ENCODE data around the gene NQO2.
"Not testable (repeated sequence)": the region's sequence is repeated elsewhere in the genome, so short reads cannot be mapped to it uniquely, and the experiment has no call there.

NQO2 gene

GRCh38 chr6:3001773-3002293, 2.1 kb downstream of the NQO2 start:
- peak overlapping the region; percentile 93 for H3K27ac ChIP-seq

GRCh38 chr6:3003226-3003625, 3.5 kb downstream of the NQO2 start:
- H3K4me3 ChIP-seq (ENCODE audit: low read depth in 1 of 2, low read length in 1 of 2); H3K27me3 ChIP-seq; H3K9me3 ChIP-seq: not testable (repeated sequence)
- peaks cover 66 to 70% of the 10 kb centered on the region in 2 experiments for H3K4me1 ChIP-seq (ENCODE audit: control insufficient read depth in 1 of 2, insufficient read depth in 1 of 2, low read depth in 1 of 2, low read length in 1 of 2)
- peaks cover 57% of the 10 kb centered on the region for H3K36me3 ChIP-seq
- H3K27ac ChIP-seq = peak overlapping the region; percentile 93

More at GRCh38 chr6:3001773-3002293, 2.1 kb downstream of the NQO2 start:
- H3K9me3 ChIP-seq = no peaks in the 10 kb centered on the region
- TF ChIP-seq, protein P1, sequence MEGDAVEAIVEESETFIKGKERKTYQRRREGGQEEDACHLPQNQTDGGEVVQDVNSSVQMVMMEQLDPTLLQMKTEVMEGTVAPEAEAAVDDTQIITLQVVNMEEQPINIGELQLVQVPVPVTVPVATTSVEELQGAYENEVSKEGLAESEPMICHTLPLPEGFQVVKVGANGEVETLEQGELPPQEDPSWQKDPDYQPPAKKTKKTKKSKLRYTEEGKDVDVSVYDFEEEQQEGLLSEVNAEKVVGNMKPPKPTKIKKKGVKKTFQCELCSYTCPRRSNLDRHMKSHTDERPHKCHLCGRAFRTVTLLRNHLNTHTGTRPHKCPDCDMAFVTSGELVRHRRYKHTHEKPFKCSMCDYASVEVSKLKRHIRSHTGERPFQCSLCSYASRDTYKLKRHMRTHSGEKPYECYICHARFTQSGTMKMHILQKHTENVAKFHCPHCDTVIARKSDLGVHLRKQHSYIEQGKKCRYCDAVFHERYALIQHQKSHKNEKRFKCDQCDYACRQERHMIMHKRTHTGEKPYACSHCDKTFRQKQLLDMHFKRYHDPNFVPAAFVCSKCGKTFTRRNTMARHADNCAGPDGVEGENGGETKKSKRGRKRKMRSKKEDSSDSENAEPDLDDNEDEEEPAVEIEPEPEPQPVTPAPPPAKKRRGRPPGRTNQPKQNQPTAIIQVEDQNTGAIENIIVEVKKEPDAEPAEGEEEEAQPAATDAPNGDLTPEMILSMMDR (IDR thresholded peaks at IDR 0.05) = peak; percentile 86
- H3K4me1 ChIP-seq (ENCODE audit: control insufficient read depth in 1 of 2, insufficient read depth in 1 of 2, low read depth in 1 of 2, low read length in 1 of 2) = peaks cover 65% of the 10 kb centered on the region in 2 experiments
- no peaks in the 10 kb centered on the region for H3K27me3 ChIP-seq
- peak overlapping the region; percentile 98 for H3K4me3 ChIP-seq (ENCODE audit: low read depth in 1 of 2, low read length in 1 of 2)
- peaks cover 43% of the 10 kb centered on the region for H3K36me3 ChIP-seq

DNA sequence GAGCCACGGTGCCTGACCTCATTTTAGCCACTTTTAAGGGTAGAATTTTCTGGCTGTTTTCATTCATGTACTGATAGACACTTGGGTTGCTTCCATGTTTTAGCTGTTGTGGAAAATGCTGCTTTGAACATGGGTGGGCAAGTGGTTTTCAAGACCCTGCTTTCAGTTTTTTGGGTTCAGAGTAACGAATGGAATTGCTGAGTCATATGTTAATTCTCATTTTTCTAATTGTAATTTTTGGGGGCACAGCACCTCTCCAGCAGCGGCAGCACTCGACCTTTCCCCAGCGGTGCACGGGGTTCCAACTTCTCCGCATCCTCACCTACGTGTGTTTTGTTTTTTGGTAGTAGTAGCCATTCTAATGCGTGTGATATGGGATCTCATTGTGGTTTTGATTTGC, 5.4 kb downstream of the NQO2 start:
- H3K4me1 ChIP-seq (ENCODE audit: control insufficient read depth in 1 of 2, insufficient read depth in 1 of 2, low read depth in 1 of 2, low read length in 1 of 2) = peaks cover 49 to 58% of the 10 kb centered on the region in 2 experiments
- TF ChIP-seq, protein P1 (IDR thresholded peaks at IDR 0.05) = no peak
- H3K9me3 ChIP-seq = no peaks in the 10 kb centered on the region
- H3K4me3 ChIP-seq (ENCODE audit: low read depth in 1 of 2, low read length in 1 of 2) = no peak overlapping the region
- peaks cover 75% of the 10 kb centered on the region for H3K36me3 ChIP-seq
- peak overlapping the region; percentile 61 for H3K27ac ChIP-seq
- H3K27me3 ChIP-seq = no peaks in the 10 kb centered on the region

DNA sequence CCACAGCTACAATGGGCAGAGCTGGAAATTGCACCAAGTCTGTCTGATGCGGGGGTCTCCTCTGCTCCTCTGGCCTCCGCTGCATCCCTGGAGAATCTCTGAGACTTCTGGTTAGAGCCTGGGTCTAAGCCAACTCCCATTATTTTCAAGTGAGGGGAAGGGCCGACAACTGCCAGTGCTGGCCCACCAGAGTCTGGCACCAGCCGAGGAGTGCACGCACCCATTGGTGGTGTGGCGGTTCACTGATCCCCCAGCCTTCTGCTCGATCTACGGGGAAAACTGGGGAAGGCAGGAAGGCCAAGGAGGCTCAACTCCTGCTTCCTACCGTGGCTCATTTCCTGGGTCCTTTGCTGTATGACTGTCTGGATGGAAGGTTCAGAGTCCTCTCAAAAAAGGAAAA, 6.2 kb downstream of the NQO2 start:
- Histone ChIP-seq H3K36me3 (peaks cover 83% of the 10 kb centered on the region), H3K27ac (peak overlapping the region; percentile 56), H3K4me1 (ENCODE audit: control insufficient read depth in 1 of 2, insufficient read depth in 1 of 2, low read depth in 1 of 2, low read length in 1 of 2) (peaks cover 48 to 58% of the 10 kb centered on the region in 2 experiments), H3K9me3 (peaks cover 5% of the 10 kb centered on the region), H3K27me3 (no peaks in the 10 kb centered on the region), H3K4me3 (ENCODE audit: low read depth in 1 of 2, low read length in 1 of 2) (no peak overlapping the region)
- TF ChIP-seq, protein P1 (IDR thresholded peaks at IDR 0.05) = no peak

- Histone ChIP-seq H3K4me1 (ENCODE audit: control insufficient read depth in 1 of 2, insufficient read depth in 1 of 2, low read depth in 1 of 2, low read length in 1 of 2) (peaks cover 47 to 58% of the 10 kb centered on the region in 2 experiments), H3K27me3 (no peaks in the 10 kb centered on the region), H3K9me3 (peaks cover 5% of the 10 kb centered on the region), H3K4me3 (ENCODE audit: low read depth in 1 of 2, low read length in 1 of 2) (no peak overlapping the region), H3K27ac (peak overlapping the region; percentile 56), H3K36me3 (peaks cover 87% of the 10 kb centered on the region)
- TF ChIP-seq, protein P1 (IDR thresholded peaks at IDR 0.05) = no peak
These were observed 6.8 kb downstream of the NQO2 start for GRCh38 chr6:3006476-3006875.

GRCh38 chr6:3007571-3007970, 7.9 kb downstream of the NQO2 start:
- Histone ChIP-seq H3K4me3 (ENCODE audit: low read depth in 1 of 2, low read length in 1 of 2) (no peak overlapping the region), H3K4me1 (ENCODE audit: control insufficient read depth in 1 of 2, insufficient read depth in 1 of 2, low read depth in 1 of 2, low read length in 1 of 2) (peaks cover 47 to 58% of the 10 kb centered on the region in 2 experiments), H3K36me3 (peaks cover 80% of the 10 kb centered on the region), H3K27me3 (no peaks in the 10 kb centered on the region), H3K9me3 (peaks cover 5% of the 10 kb centered on the region), H3K27ac (peak overlapping the region; percentile 56)
- TF ChIP-seq, protein P1 (IDR thresholded peaks at IDR 0.05) = no peak

- peak overlapping the region; percentile 91 for H3K27ac ChIP-seq
- H3K36me3 ChIP-seq = peaks cover 82% of the 10 kb centered on the region
- H3K4me3 ChIP-seq (ENCODE audit: low read depth in 1 of 2, low read length in 1 of 2); H3K9me3 ChIP-seq; H3K27me3 ChIP-seq: not testable (repeated sequence)
- peaks cover 49 to 61% of the 10 kb centered on the region in 2 experiments for H3K4me1 ChIP-seq (ENCODE audit: control insufficient read depth in 1 of 2, insufficient read depth in 1 of 2, low read depth in 1 of 2, low read length in 1 of 2)
These were observed 9.1 kb downstream of the NQO2 start for GRCh38 chr6:3008712-3009265.
